H9 (cell line): ENCODE measurements around the gene BOLA2B. TPM values are rescaled to one million over a fixed set of nuclear protein-coding genes. Genes with fewer than 3 reads are reported as not detected.
"Not testable (repeated sequence)": the region's sequence is repeated elsewhere in the genome, so short reads cannot be mapped to it uniquely, and the experiment has no call there.

Source experiments
- DNase-seq: peaks from one replicate; pipeline ENCODE4 v3.0.0-alpha.2; 2017
- H2AFZ ChIP-seq: one replicate; pipeline ENCODE4 v1.6.1; 2013; ENCODE audit warnings: mild to moderate bottlenecking, low read length, control low read depth, moderate library complexity
- H2AK5ac ChIP-seq: 2 replicates; pipeline ENCODE4 v1.6.1; 2013; ENCODE audit warnings: low read length, control low read depth, mixed read lengths; ENCODE audit not compliant: insufficient read length
- H2BK120ac ChIP-seq: one replicate; pipeline ENCODE4 v1.6.1; 2013; ENCODE audit warnings: low read depth, mild to moderate bottlenecking, low read length, control low read depth, inconsistent platforms; ENCODE audit not compliant: poor library complexity, severe bottlenecking
- H2BK12ac ChIP-seq: 2 replicates; pipeline ENCODE4 v1.6.1; 2013; ENCODE audit warnings: low read length, control low read depth, mixed read lengths, low read depth; ENCODE audit not compliant: insufficient read length
- H2BK15ac ChIP-seq: 2 replicates; pipeline ENCODE4 v1.6.1; 2013; ENCODE audit warnings: low read depth, low read length, control low read depth
- H2BK20ac ChIP-seq: one replicate; pipeline ENCODE4 v1.6.1; 2013; ENCODE audit warnings: low read depth, mild to moderate bottlenecking, low read length, control low read depth, inconsistent platforms; ENCODE audit not compliant: poor library complexity, severe bottlenecking
- H2BK5ac ChIP-seq: 2 replicates; pipeline ENCODE4 v1.6.1; 2013; ENCODE audit warnings: low read length, control low read depth, mixed read lengths; ENCODE audit not compliant: insufficient read length
- H3K14ac ChIP-seq: 2 replicates; pipeline ENCODE4 v1.6.1; 2013; ENCODE audit warnings: low read length, control low read depth; ENCODE audit not compliant: insufficient read depth
- H3K18ac ChIP-seq: 2 replicates; pipeline ENCODE4 v1.6.1; 2013; ENCODE audit warnings: low read depth, mild to moderate bottlenecking, mixed read lengths, low read length, control low read depth; ENCODE audit not compliant: insufficient read length
- H3K23ac ChIP-seq: 2 replicates; pipeline ENCODE4 v1.6.1; 2013; ENCODE audit warnings: low read length, control low read depth, mixed read lengths, low read depth; ENCODE audit not compliant: insufficient read length
- H3K23me2 ChIP-seq: 2 replicates; pipeline ENCODE4 v1.6.1; 2013; ENCODE audit warnings: low read depth, mild to moderate bottlenecking, mixed read lengths, low read length, control low read depth; ENCODE audit not compliant: insufficient read length, poor library complexity, severe bottlenecking
- H3K27ac ChIP-seq: 2 replicates; pipeline ENCODE4 v1.5.1; 2013; ENCODE audit warnings: low read length, control low read depth, mixed read lengths, low read depth; ENCODE audit not compliant: insufficient read length
- H3K27me3 ChIP-seq: 2 replicates; pipeline ENCODE4 v1.6.1; 2013; ENCODE audit warnings: low read length, control low read depth, inconsistent platforms; ENCODE audit not compliant: insufficient read depth
- H3K4ac ChIP-seq: 2 replicates; pipeline ENCODE4 v1.6.1; 2013; ENCODE audit warnings: low read depth, mild to moderate bottlenecking, control low read depth, inconsistent platforms, low read length, moderate library complexity
- H3K4me1 ChIP-seq: 2 replicates; pipeline ENCODE4 v1.6.1; 2013; ENCODE audit warnings: low read length, control low read depth, inconsistent platforms; ENCODE audit not compliant: insufficient read depth
- H3K4me2 ChIP-seq: 2 replicates; pipeline ENCODE4 v1.6.1; 2013; ENCODE audit warnings: low read length, control low read depth, mixed read lengths; ENCODE audit not compliant: insufficient read length, insufficient read depth
- H3K56ac ChIP-seq: 2 replicates; pipeline ENCODE4 v1.6.1; 2013; ENCODE audit warnings: low read depth, mild to moderate bottlenecking, mixed read lengths, low read length, control low read depth; ENCODE audit not compliant: insufficient read length
- H3K79me1 ChIP-seq: 2 replicates; pipeline ENCODE4 v1.6.1; 2013; ENCODE audit warnings: low read depth, mild to moderate bottlenecking, moderate library complexity, low read length, control low read depth, inconsistent platforms; ENCODE audit not compliant: insufficient read depth, poor library complexity, severe bottlenecking
- H3K79me2 ChIP-seq: 2 replicates; pipeline ENCODE4 v1.6.1; 2013; ENCODE audit warnings: low read length, control low read depth, inconsistent platforms; ENCODE audit not compliant: insufficient read depth
- H3K9ac ChIP-seq: 2 replicates; pipeline ENCODE4 v1.6.1; 2013; ENCODE audit warnings: low read length, control low read depth, mixed read lengths; ENCODE audit not compliant: insufficient read length; ENCODE audit errors: extremely low read depth
- H3K9me3 ChIP-seq: one replicate; pipeline ENCODE4 v1.6.1; 2013; ENCODE audit warnings: low read depth, low read length, inconsistent platforms; ENCODE audit not compliant: control insufficient read depth
- H3T11ph ChIP-seq: one replicate; pipeline ENCODE4 v1.6.1; 2013; ENCODE audit warnings: mild to moderate bottlenecking, low read length, control low read depth, inconsistent platforms
- H4K20me1 ChIP-seq: one replicate; pipeline ENCODE4 v1.6.1; 2013; ENCODE audit not compliant: control insufficient read depth, insufficient read length, insufficient read depth
- H4K5ac ChIP-seq: 2 replicates; pipeline ENCODE4 v1.6.1; 2013; ENCODE audit warnings: low read depth, mild to moderate bottlenecking, mixed read lengths, low read length, control low read depth; ENCODE audit not compliant: insufficient read length
- H4K8ac ChIP-seq: replicated peaks from 2 replicates; pipeline ENCODE4 v1.6.1; 2013; ENCODE audit warnings: low read length, control low read depth, mixed read lengths, low read depth; ENCODE audit not compliant: insufficient read length
- H4K91ac ChIP-seq: 2 replicates; pipeline ENCODE4 v1.6.1; 2013; ENCODE audit warnings: low read depth, mild to moderate bottlenecking, moderate library complexity, mixed read lengths, low read length, control low read depth; ENCODE audit not compliant: insufficient read length
- H3K27ac Mint-ChIP-seq, 3 experiments: 2 replicates in 2 of 3; 3 replicates in 1 of 3; pipeline ENCODE4 v1.8.0; 2020 to 2021; ENCODE audit warnings: mixed read lengths in 3 of 3, mild to moderate bottlenecking in 1 of 3, moderate library complexity in 1 of 3
- H3K27me3 Mint-ChIP-seq: 2 replicates; pipeline ENCODE4 v1.8.0; 2021; ENCODE audit warnings: low read depth, mild to moderate bottlenecking, moderate library complexity, mixed read lengths
- H3K36me3 Mint-ChIP-seq, 3 experiments: 2 replicates in 2 of 3; 3 replicates in 1 of 3; pipeline ENCODE4 v1.8.0; 2020 to 2021; ENCODE audit warnings: low read depth in 3 of 3, mixed read lengths in 3 of 3; ENCODE audit not compliant: insufficient read depth in 1 of 3
- H3K4me1 Mint-ChIP-seq, 2 experiments: 2 replicates each; pipeline ENCODE4 v1.8.0; 2020; ENCODE audit warnings: mixed read lengths in 2 of 2
- H3K4me3 Mint-ChIP-seq, 2 experiments: 2 replicates in 1 of 2; 3 replicates in 1 of 2; pipeline ENCODE4 v1.8.0; 2020 to 2021; ENCODE audit warnings: mild to moderate bottlenecking in 2 of 2, mixed read lengths in 2 of 2, moderate library complexity in 1 of 2
- H3K9me3 Mint-ChIP-seq, 2 experiments: 2 replicates in 1 of 2; 3 replicates in 1 of 2; pipeline ENCODE4 v1.8.0; 2020; ENCODE audit warnings: mild to moderate bottlenecking in 2 of 2, mixed read lengths in 2 of 2, moderate library complexity in 1 of 2
- WGBS: extraction: QIAGEN DNeasy Blood & Tissue Kit; methylation state at CpG from one replicate; pipeline ENCODE4 v1.1.7; 2013; ENCODE audit warnings: missing lambda C conversion rate, low lambda C conversion rate, mixed read lengths; ENCODE audit not compliant: insufficient read length; ENCODE audit errors: extremely low coverage; 5-methylcytosine and 5-hydroxymethylcytosine counted together
- total RNA-seq: library from RNA; stranded (reverse); gene quantifications from 2 replicates; pipeline ENCODE4 v1.2.1, GENCODE V29; 2021

Gene BOLA2B
- total RNA-seq, 1 experiment from 2014 or later, result 218 TPM

- H4K8ac ChIP-seq, H3K9me3 ChIP-seq, H3T11ph ChIP-seq, H3K4me1 Mint-ChIP-seq, H3K9ac ChIP-seq, H3K27me3 Mint-ChIP-seq, H3K79me1 ChIP-seq, H2BK120ac ChIP-seq, H4K5ac ChIP-seq, H3K27me3 ChIP-seq, H2BK12ac ChIP-seq, H3K27ac ChIP-seq, H3K4me1 ChIP-seq, H3K9me3 Mint-ChIP-seq, H3K4me3 Mint-ChIP-seq, H3K14ac ChIP-seq, H2AK5ac ChIP-seq, H4K20me1 ChIP-seq, DNase-seq, H3K4me2 ChIP-seq, H3K18ac ChIP-seq, H3K36me3 Mint-ChIP-seq, H4K91ac ChIP-seq, H3K23me2 ChIP-seq, H3K4ac ChIP-seq, H3K56ac ChIP-seq, H2BK5ac ChIP-seq, H3K79me2 ChIP-seq, H3K27ac Mint-ChIP-seq, H2BK20ac ChIP-seq, H2AFZ ChIP-seq, H3K23ac ChIP-seq, H2BK15ac ChIP-seq: not testable (repeated sequence)
- WGBS, result no CpG with 5 or more reads among the region's 3 CpGs
Observed at GRCh38 chr16:30199049-30199448, 5.6 kb upstream of the BOLA2B start, which contains the start of gene SULT1A3. TSS of gene SULT1A3 (plus strand) at chr16:30199255. CDS start at chr16:30200729, 1,474 bp downstream.

- H3K79me1 ChIP-seq, H3K27ac Mint-ChIP-seq, H3T11ph ChIP-seq, H3K27ac ChIP-seq, H2BK5ac ChIP-seq, DNase-seq, H2BK20ac ChIP-seq, H3K27me3 Mint-ChIP-seq, H2BK12ac ChIP-seq, H3K23me2 ChIP-seq, H3K9me3 Mint-ChIP-seq, H2AK5ac ChIP-seq, H2BK15ac ChIP-seq, H4K20me1 ChIP-seq, H3K79me2 ChIP-seq, H3K14ac ChIP-seq, H3K4me1 Mint-ChIP-seq, H2AFZ ChIP-seq, H3K9me3 ChIP-seq, H3K36me3 Mint-ChIP-seq, H3K4me3 Mint-ChIP-seq, H3K27me3 ChIP-seq, H3K4ac ChIP-seq, H3K23ac ChIP-seq, H3K56ac ChIP-seq, H2BK120ac ChIP-seq, H3K18ac ChIP-seq, H4K91ac ChIP-seq, H3K4me1 ChIP-seq, H3K9ac ChIP-seq, H3K4me2 ChIP-seq, H4K5ac ChIP-seq, H4K8ac ChIP-seq: not testable (repeated sequence)
- no CpG with 5 or more reads among the region's 2 CpGs for WGBS
Observed at GRCh38 chr16:30197001-30197400, 3.5 kb upstream of the BOLA2B start.
